Activated T-cell treated with anti-CD3 and anti-CD28 coated beads for 4 hours (primary cell): ENCODE data around the gene LRRC4B.
"Not testable (repeated sequence)": the region's sequence is repeated elsewhere in the genome, so short reads cannot be mapped to it uniquely, and the experiment has no call there.

Experiments used
- DNase-seq: peaks from one replicate; pipeline ENCODE4 v3.0.0-alpha.2; 2020

Gene LRRC4B

GRCh38 chr19:50482271-50482855 is 85.9 kb downstream of the LRRC4B start:
- no peak for DNase-seq

DNA sequence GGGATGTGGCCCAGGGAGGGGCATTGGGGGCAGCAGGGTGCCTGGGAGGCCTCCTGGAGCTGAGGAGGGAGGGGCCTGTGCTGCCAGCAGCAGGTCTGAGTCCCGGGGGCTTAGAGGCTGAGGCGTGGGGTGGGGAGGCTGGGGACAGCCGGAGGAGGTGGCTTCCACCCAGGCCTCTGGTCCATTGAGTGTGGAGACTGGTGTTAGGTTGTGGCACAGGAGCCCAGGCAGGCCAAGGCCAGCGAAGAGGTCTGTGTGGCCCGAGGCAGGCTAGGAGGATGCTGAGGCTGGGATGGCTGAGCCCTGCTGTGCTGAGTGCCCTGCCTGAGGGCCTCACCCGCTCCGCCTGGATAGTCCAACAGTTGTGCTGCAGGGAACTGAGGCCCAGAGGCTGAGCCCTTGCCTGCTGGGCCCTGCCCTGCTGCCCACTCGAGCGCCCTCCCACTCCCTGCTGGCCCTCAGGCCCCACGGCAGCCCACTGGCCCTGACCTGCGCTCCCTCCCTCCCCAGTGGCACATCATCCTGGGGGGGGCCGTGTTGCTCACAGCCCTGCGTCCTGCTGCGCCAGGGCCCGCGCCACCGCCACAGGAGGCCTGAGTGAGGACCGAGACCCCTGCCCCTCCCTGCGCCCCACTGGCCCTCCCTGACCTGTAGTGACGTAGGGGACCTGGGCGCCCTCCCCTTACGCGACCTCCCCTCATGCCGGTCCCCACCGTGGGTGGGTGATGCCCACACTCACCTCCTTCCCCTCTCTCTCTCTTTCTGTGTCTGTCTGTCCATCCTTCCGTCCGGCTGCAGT is 86.7 kb downstream of the LRRC4B start:
- no peak for DNase-seq

GRCh38 chr19:50480281-50481111 is 87.7 kb downstream of the LRRC4B start:
- DNase-seq = no peak

DNA sequence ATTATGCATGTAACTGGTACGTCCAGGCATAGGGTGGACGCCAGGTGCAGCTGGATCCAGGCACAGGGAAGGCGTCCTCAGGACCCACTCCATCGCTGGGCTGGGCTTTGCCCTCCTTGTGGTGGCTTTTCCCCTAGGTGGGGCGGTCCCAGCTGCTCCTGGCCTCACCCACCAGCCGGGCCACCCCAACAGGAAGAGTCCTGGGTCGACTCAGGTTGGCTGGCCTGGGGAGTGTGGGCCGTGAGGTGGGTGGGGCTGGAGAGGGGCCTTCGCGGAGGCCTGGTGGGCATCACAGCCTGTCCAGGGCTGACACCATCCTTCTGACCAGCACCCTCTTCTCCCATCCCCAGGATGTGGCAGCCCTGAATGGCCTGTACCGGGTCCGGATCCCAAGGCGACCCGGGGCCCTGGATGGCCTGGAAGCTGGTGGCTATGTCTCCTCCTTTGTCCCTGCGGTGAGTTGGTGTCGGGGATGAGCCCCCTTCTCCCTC is 88.4 kb downstream of the LRRC4B start:
- no peak for DNase-seq

DNA sequence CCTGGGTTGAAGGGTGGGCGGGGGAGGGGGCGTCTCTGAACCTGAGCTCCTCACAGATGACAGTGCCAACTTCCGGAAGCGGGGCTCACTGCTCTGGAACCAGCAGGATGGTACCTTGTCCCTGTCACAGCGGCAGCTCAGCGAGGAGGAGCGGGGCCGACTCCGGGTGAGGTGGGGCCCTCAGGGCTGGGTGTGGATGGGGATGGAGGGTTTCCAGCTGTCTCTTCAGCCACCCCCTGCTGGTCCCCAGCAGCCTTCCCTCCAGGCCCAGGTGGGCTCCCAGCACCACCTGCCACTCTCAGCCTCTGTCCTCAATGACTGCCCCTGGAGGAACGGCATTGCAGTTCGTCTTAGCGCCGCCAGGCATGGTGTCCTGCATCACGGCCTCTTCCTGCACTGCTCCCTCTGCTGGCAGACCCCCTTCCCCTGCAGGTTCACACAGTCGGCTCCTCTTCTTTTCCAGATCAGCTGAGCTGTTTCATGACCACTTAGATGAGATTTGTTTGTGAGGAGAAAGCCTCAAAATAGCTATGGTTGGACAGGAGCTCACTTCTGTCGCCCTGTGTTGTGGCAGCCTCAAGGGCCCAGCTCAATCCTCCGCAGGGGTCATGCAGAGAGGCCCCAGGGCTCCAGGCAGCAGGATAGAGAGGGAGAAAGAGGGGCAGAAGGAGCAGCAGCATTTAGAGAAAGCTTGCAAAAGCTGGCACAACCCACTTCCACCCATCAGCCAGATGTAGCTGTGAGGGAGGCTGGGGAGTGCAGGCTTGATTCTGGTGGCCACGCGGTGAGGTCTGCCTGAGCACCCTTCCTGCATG is 89.1 kb downstream of the LRRC4B start:
- no peak for DNase-seq

DNA sequence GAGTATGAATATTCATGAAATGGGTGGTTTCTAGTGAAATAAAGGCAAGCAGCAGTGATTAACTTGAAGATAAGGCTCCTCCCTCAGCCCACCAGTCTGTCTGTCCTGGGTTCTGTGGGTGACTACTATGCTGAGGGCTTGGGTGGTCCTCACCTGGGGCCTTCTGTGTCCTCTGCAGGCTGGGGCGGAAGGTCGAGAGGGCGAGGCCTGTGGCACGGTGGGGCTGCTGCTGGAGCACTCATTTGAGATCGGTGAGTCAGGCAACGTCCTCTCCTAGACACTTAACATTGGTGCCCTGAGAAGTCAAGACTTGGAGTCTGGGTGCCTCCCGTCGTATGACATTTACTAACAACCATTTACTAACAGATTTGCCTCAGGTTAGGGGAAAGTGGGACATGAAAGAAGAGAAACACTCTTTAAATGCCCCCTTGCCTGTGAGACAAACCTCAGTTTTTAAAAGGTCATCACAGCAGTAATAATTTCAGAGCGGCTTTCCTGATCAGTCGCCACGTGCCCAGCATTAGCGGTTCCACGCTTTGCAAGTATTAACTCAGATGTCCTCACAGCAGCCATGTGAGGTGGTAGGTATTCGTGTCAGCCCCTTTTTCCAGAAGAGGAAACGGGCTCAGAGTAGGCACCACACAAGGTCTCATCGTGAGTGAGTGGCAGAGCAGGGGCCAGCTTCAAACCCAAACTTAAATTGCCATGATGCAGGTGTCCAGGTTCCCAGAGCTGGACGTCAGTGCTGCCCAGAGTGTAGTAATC is 90.3 kb downstream of the LRRC4B start:
- no peak for DNase-seq

DNA sequence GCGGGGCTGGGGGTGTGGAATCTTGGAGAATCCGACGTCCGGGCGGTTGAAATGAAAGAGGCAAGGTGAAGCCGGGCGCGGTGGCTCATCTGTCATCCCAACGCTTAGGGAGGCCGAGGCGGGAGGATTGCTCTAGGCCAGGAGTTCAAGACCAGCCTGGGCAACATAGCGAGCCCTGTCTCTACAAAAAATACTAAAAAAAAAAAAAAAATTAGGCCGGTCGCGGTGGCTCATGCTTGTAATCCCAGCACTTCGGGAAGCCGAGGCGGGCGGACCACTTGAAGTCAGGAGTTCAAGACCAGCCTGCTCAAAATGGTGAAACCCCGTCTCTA is 91.4 kb downstream of the LRRC4B start:
- no peak for DNase-seq

DNA sequence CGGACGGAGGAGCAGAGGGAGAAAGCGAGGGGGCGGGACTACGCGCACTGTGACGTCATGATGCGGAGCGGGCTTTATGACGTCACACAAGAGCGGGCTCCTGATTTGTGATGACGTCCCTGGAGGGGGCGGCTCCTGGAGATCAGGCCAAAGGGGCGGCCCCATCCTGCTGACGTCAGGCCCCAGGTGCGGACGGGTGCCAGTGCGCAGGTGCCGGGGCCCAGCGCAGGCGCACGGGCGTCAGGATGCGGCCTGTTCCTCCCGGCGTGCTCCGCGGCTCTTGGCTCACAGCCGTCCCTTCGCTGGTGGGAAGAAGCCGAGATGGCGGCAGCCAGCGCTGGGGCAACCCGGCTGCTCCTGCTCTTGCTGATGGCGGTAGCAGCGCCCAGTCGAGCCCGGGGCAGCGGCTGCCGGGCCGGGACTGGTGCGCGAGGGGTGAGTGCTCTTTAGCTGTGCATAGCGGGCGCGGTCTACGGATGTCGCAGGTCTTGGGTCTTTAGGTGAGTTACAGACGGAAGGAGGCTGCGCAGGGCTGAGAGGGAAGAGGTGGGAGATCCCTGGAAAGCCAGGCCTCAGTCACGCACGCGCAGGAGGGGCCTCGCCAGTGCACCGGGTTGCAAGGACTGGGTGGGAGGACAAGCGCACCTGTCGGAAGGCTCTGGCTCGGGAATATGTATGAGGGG is 91.9 kb downstream of the LRRC4B start, which contains the start of the genes EMC10 and GARIN5A:
TSS of gene EMC10 (plus strand) at position 284 of the 683 bp plus-strand sequence. CDS start at position 322, 38 bp downstream.
TSS of gene GARIN5A (minus strand) at position 625 of the 683 bp plus-strand sequence. CDS start at position 165, 460 bp downstream.
- peak; percentile 87 for DNase-seq

- no peak for DNase-seq
Measured at GRCh38 chr19:50475736-50476223, 92.5 kb downstream of the LRRC4B start.

DNA sequence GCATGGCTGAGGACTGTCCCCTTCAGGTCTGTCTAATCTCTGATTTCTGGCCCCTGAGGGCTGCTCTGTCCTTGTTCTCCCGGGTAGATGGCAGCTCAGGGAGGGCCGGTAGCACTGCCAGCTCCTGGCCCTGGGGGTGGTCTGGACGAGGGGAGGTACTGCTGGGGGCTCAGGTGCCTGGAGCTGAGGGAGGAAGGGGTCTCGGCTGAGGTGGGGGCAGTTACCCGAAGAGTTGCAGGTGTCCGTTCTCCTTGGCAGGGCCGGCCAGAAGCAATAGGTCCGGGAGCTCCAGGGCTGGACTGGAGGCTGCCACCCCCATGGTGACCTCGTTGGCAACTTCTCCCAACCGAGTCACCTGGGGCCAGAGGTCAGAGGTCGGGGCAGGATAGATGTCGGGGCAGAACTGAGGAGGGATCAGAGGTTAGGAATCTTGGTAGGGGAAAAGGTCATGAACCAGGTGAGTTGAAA is 93.1 kb downstream of the LRRC4B start:
- no peak for DNase-seq

DNA sequence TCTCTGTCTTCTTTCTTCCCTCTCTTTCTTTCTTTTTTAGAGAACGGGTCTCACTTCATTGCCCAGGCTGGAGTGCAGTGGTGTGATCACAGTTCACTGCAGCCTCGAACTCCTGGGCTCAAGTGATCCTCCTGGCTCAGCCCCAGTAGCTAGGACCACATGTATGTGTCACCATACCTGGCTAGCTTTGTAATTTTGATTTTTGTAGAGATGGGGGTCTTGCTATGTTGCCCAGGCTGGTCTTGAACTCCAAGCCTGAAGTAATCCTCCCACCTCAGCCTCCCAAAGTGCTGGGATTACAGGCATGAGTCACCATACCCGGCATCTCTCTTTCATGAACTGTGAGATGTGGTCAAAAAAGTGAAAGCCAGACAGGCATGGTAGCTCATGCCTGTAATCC is 94.9 kb downstream of the LRRC4B start:
- not testable (repeated sequence) for DNase-seq

DNA sequence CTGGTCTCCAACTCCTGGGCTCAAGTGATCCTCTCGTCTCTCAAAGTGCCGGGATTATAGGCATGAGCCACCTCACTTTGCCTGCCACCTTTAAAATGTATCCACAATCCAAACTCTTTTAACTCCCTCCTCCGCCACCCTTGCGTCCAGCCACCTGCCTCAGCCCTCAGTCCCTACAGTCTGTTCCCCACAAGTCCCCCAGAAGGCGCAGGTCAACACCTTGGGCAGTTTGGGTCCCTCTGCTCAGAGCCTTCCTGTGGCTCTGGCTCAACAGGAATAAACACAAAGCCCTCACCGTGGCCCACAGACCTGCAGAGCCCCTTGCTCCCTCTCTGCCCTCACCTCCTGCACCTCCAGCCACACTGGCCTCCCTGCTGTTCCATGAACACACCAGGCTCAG is 99.4 kb downstream of the LRRC4B start:
- DNase-seq = no peak

DNA sequence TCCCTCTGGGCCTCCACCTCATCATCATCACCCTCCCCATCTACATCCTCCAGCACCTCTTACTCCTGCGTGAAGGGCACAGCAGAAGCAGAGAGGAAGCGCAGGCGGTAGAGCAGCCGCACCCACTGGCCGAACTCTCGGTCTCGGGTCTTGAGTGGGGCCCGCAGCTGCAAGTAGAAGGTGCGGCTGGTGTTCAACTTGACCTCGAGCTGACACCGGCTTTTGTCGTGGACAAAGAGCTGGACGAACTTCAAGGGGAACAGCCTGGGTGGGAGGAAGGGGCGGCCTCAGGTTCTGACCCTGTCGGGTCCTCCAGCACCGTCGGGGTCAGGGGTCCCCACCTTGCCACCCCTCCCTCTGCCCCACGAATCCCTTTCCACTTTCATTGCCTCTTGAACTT is 100.7 kb downstream of the LRRC4B start:
- DNase-seq = no peak
